ENCODE measurements around the gene ACSL1.

- TF ChIP-seq, protein P1, sequence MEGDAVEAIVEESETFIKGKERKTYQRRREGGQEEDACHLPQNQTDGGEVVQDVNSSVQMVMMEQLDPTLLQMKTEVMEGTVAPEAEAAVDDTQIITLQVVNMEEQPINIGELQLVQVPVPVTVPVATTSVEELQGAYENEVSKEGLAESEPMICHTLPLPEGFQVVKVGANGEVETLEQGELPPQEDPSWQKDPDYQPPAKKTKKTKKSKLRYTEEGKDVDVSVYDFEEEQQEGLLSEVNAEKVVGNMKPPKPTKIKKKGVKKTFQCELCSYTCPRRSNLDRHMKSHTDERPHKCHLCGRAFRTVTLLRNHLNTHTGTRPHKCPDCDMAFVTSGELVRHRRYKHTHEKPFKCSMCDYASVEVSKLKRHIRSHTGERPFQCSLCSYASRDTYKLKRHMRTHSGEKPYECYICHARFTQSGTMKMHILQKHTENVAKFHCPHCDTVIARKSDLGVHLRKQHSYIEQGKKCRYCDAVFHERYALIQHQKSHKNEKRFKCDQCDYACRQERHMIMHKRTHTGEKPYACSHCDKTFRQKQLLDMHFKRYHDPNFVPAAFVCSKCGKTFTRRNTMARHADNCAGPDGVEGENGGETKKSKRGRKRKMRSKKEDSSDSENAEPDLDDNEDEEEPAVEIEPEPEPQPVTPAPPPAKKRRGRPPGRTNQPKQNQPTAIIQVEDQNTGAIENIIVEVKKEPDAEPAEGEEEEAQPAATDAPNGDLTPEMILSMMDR (conservative IDR thresholded peaks at IDR 0.05 in 1 of 2, IDR thresholded peaks at IDR 0.05 in 1 of 2; ENCODE audit: extremely low read depth in 1 of 2, insufficient read depth in 1 of 2, low read depth in 1 of 2, low read length in 2 of 2), result no peak
- TF ChIP-seq EZH2 (IDR thresholded peaks at IDR 0.05; ENCODE audit: borderline replicate concordance, low read length), result no peak
These were observed 119.3 kb downstream of the ACSL1 start for GRCh38 chr4:184706453-184706852.

All from mammary epithelial cell (primary cell).